ENCODE results near the gene GZMB. TPM values are rescaled to one million over a fixed set of nuclear protein-coding genes. Genes with fewer than 3 reads are reported as not detected.
A peak's percentile ranks its signal among the peaks of the same experiment; 100 is the strongest.
"Not testable (repeated sequence)": the region's sequence is repeated elsewhere in the genome, so short reads cannot be mapped to it uniquely, and the experiment has no call there.

Gene GZMB
- total RNA-seq, 1 donor from 2014 or later, result not detected

DNA sequence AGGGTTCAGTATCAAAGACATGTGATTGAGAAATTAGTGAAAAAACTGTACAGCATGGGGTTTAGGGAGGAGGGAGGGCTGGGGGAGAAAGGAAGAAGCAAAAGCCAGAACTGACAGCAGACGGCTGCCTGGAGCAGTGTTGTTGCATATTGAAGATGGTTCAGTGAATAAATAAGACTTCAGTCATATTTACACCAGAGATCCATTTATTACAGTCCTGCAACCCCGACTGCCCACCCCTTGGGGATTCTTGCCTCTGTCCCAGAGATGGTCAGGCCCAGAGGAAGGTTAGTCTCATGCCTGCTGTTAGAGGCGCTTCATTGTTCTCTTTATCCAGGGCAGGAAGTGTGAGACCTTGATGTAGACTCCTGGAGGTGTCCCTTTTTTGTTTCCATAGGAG lies 27.7 kb downstream of the GZMB start:
- Mint-ChIP-seq H3K4me1 (ENCODE audit: low read depth) (no peaks in the 10 kb centered on the region), H3K9me3 (ENCODE audit: low read depth) (no peaks in the 10 kb centered on the region), H3K27me3 (ENCODE audit: low read depth) (peaks cover 2% of the 10 kb centered on the region), H3K36me3 (ENCODE audit: low read depth) (no peaks in the 10 kb centered on the region), H3K27ac (ENCODE audit: unreplicated experiment) (no peak overlapping the region), H3K4me3 (ENCODE audit: unreplicated experiment) (no peak overlapping the region)
- no peak for DNase-seq (ENCODE audit: low spot score)
- TF ChIP-seq, protein P1, sequence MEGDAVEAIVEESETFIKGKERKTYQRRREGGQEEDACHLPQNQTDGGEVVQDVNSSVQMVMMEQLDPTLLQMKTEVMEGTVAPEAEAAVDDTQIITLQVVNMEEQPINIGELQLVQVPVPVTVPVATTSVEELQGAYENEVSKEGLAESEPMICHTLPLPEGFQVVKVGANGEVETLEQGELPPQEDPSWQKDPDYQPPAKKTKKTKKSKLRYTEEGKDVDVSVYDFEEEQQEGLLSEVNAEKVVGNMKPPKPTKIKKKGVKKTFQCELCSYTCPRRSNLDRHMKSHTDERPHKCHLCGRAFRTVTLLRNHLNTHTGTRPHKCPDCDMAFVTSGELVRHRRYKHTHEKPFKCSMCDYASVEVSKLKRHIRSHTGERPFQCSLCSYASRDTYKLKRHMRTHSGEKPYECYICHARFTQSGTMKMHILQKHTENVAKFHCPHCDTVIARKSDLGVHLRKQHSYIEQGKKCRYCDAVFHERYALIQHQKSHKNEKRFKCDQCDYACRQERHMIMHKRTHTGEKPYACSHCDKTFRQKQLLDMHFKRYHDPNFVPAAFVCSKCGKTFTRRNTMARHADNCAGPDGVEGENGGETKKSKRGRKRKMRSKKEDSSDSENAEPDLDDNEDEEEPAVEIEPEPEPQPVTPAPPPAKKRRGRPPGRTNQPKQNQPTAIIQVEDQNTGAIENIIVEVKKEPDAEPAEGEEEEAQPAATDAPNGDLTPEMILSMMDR (IDR thresholded peaks at IDR 0.05), result no peak

DNA sequence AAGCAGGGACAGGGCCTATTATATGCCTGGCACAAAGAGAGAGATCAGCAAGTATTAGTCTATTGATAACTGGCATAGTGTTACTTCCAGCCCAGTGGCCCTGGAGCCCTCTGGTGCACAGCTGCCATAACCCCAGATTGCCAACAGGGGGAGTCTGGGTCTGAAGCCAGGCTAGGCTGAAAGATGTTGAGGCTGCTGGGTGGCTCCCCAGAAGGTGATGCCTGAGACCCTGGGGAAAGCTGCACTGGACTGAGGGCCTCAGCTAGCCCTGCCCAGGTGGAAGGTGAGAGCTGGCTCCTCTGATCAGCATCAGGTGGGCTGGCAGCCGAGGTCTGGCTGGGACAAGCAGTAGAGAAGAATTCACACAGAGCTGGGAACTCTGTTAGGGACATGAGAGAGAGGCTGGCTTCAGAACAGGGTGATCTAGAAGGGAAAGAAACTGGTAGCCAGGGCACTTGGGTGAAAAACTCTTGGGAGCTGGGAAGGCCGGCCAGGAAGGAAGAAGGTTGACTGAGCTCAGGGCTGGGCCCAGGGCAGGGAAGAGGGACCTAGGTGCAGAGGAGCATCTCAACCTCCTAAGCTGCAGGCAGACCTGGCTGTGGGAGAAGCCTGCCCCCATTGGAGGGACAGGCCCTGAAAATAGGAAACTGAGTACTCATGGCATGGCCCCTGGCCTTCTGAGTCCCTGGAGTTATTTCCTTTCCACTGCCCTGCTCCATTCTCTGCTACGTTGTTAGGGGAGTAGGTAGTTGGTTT lies 28.4 kb downstream of the GZMB start:
- Mint-ChIP-seq H3K4me3 (ENCODE audit: unreplicated experiment) (no peak overlapping the region), H3K27ac (ENCODE audit: unreplicated experiment) (no peak overlapping the region), H3K27me3 (ENCODE audit: low read depth) (peaks cover 2% of the 10 kb centered on the region), H3K9me3 (ENCODE audit: low read depth) (no peaks in the 10 kb centered on the region), H3K36me3 (ENCODE audit: low read depth) (no peaks in the 10 kb centered on the region), H3K4me1 (ENCODE audit: low read depth) (no peaks in the 10 kb centered on the region)
- TF ChIP-seq, protein P1 (IDR thresholded peaks at IDR 0.05), result peak; percentile 55
- DNase-seq (ENCODE audit: low spot score), result no peak

DNA sequence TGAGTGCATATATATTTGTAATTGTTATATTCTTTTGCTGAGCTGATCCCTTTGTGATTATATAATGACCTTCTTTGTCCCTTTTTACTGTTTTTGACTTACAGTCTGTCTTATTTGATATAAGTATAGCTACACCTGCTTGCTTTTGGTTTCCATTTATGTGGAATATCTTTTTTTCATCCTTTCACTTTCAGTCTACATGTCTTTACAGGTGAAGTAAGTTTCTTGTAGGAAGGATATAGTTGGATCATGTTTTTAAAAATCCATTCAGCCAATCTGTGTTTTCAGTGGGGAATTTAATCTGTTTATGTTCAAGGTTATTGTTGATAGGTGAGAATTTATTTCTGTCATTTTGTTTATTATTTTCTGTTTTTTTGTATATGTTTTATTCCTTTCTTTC lies 36.6 kb downstream of the GZMB start:
- Mint-ChIP-seq H3K4me1 (ENCODE audit: low read depth) (no peaks in the 10 kb centered on the region), H3K27ac (ENCODE audit: unreplicated experiment) (no peak overlapping the region), H3K4me3 (ENCODE audit: unreplicated experiment) (no peak overlapping the region), H3K27me3 (ENCODE audit: low read depth) (peaks cover 2% of the 10 kb centered on the region), H3K36me3 (ENCODE audit: low read depth) (no peaks in the 10 kb centered on the region), H3K9me3 (ENCODE audit: low read depth) (peaks cover 39% of the 10 kb centered on the region)
- DNase-seq (ENCODE audit: low spot score), result no peak
- TF ChIP-seq, protein P1 (IDR thresholded peaks at IDR 0.05), result no peak

DNA sequence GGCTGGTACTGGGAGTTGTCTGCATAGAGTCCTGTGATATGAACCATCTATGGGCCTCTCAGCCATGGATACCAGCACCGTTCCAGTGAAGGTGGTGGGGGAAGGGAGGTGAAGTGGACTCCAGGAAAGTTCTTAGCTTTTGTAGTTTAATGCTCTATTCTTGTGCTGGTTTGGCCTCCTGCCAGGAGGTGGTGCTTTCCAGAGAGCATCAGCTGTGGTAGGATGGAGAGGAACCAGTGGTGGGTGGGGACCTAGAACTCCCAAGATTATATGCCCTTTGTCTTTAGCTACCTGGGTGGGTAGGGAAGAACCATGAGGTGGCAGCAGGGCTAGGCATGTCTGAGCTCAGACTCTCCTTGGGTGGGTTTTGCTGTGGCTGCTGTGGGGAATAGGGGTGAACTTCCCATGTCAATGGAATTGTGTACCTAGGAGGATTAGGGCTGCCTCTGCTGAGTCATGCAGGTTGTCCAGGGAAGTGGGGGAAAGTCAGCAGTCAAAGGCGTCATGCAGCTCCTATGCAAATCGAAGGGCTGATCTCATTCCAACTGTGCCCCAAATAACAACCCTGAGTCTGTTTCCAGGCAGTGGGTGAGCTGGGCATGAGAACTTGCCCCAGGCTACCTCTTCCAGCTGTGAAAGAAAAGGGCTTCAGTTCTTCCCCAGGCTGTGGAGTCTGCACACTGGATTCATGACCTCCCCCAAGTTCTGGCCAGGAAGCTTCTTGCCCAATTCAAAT lies 38.7 kb downstream of the GZMB start:
- Mint-ChIP-seq H3K9me3 (ENCODE audit: low read depth) (peaks cover 38% of the 10 kb centered on the region), H3K36me3 (ENCODE audit: low read depth) (no peaks in the 10 kb centered on the region)

DNA sequence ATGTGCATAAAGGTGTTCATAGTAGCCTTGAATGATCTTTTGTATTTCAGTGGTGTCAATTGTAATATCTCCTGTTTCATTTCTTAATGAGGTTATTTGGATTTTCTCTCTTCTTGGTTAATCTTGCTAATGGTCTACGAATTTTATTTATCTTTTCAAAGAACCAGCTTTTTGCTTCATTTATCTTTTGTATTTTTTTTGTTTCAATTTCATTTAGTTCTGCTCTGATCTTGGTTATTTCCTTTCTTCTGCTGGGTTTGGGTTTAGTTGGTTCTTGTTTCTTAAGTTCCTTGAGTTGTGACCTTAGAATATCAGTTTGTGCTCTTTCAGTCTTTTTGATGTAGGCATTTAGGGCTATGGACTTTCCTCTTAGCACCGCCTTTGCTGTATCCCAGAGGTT lies 43.0 kb downstream of the GZMB start:
- H3K9me3 Mint-ChIP-seq (ENCODE audit: low read depth), result peaks cover 31% of the 10 kb centered on the region
- not testable (repeated sequence) for H3K36me3 Mint-ChIP-seq (ENCODE audit: low read depth); DNase-seq (ENCODE audit: low spot score); H3K4me3 Mint-ChIP-seq (ENCODE audit: unreplicated experiment); H3K4me1 Mint-ChIP-seq (ENCODE audit: low read depth); H3K27ac Mint-ChIP-seq (ENCODE audit: unreplicated experiment); H3K27me3 Mint-ChIP-seq (ENCODE audit: low read depth)

More for the DNA sequence above, 38.7 kb downstream of the GZMB start:
- DNase-seq (ENCODE audit: low spot score), result no peak
- Mint-ChIP-seq H3K27me3 (ENCODE audit: low read depth) (peaks cover 3% of the 10 kb centered on the region), H3K4me1 (ENCODE audit: low read depth) (no peaks in the 10 kb centered on the region), H3K27ac (ENCODE audit: unreplicated experiment) (no peak overlapping the region), H3K4me3 (ENCODE audit: unreplicated experiment) (no peak overlapping the region)
- TF ChIP-seq, protein P1 (IDR thresholded peaks at IDR 0.05), result no peak

DNA sequence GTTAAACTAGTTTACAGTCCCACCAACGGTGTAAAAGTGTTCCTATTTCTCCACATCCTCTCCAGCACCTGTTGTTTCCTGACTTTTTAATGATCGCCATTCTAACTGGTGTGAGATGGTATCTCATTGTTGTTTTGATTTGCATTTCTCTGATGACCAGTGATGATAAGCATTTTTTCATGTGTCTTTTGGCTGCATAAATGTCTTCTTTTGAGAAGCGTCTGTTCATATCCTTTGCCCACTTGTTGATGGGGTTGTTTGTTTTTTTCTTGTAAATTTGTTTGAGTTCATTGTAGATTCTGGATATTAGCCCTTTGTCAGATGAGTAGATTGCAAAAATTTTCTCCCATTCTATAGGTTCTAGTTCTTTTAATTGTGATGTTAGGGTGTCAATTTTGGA lies 49.6 kb downstream of the GZMB start:
- H3K4me3 Mint-ChIP-seq (ENCODE audit: unreplicated experiment); H3K27ac Mint-ChIP-seq (ENCODE audit: unreplicated experiment); H3K27me3 Mint-ChIP-seq (ENCODE audit: low read depth); DNase-seq (ENCODE audit: low spot score); H3K36me3 Mint-ChIP-seq (ENCODE audit: low read depth); H3K4me1 Mint-ChIP-seq (ENCODE audit: low read depth): not testable (repeated sequence)
- peaks cover 38% of the 10 kb centered on the region for H3K9me3 Mint-ChIP-seq (ENCODE audit: low read depth)

Other genes with a start within 250 kb of the GZMB start
- 20.0 to 32.1 TPM (median 21.0 TPM) in 3 replicates for gene NYNRIN, start 235.2 kb downstream of the GZMB start, total RNA-seq
- 5.2 to 6.1 TPM (median 5.5 TPM) in 3 replicates for gene CBLN3, start 204.5 kb downstream of the GZMB start, total RNA-seq
- 44.4 to 53.8 TPM (median 53.7 TPM) in 3 replicates for gene KHNYN, start 204.2 kb downstream of the GZMB start, total RNA-seq
- 34.6 to 52.9 TPM (median 35.3 TPM) in 3 replicates for gene SDR39U1, start 191.4 kb downstream of the GZMB start, total RNA-seq
- gene CMA1, start 125.9 kb downstream of the GZMB start, total RNA-seq, result not detected in 3 replicates
- not detected in 3 replicates for gene CTSG, start 57.9 kb downstream of the GZMB start, total RNA-seq
- gene GZMH, start 24.5 kb downstream of the GZMB start, total RNA-seq, result not detected in 3 replicates

Data from chondrocyte (in vitro differentiated cells).